Suprapubic skin (tissue), 4 donors: Measurements from ENCODE around the gene RMND5B.

Experiments
- POLR2A ChIP-seq, 2 donors: fragments of 450-650 bp; IDR thresholded peaks; one replicate each; pipeline ENCODE4 v1.6.1; 2017; ENCODE audit warnings: antibody characterized with exemption in 2 of 2, mild to moderate bottlenecking in 2 of 2, moderate library complexity in 2 of 2
- POLR2AphosphoS5 ChIP-seq, 3 donors: sonication (generic); formaldehyde crosslinking; IDR thresholded peaks; one replicate each; pipeline ENCODE4 v1.6.1; 2017; ENCODE audit warnings: antibody characterized with exemption in 3 of 3
- TF ChIP-seq, protein P1 (sequence below), 2 donors: fragments of 200-600 bp in 1 of 2; fragments of 450-650 bp in 1 of 2; sonication (generic) in 1 of 2; IDR thresholded peaks; one replicate each; pipeline ENCODE4 v1.5.1; 2016 to 2019; ENCODE audit warnings: antibody characterized with exemption in 2 of 2, mild to moderate bottlenecking in 1 of 2, moderate library complexity in 1 of 2

DNA sequence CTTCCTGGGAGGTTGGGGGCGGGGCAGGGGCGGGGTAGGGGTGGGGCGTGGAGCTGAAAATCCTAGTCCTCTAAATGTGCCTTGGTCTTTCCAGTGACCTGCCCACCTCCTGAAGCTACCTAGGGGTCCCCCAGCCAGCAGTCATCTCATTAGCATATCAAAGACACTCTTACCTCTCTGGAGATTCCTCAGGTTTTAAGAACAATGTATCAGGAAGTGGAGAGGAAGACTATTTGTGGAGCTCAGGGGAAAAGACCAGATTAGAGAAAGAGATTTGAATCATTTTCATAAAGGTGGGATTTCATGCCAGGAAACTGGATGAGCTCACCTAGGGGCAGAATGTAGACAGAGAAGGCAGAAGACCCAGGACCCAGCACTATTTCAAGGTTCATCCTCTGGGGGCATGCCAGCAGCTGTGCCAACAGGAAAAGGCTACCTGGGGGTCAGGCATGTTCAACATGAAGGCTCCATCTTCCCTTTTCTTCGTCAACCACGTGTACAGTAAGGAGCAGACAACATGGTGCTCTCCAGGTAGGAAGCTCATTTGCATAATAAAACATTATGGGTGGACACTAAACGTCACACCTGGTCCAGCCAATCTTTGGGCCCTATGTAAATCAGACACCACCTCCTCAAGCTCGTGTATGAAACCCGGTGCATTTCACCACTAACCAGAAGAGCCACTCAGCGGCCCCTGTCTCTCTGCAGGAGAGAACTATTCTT, 49.5 kb downstream of the RMND5B start:
- TF ChIP-seq, protein P1, sequence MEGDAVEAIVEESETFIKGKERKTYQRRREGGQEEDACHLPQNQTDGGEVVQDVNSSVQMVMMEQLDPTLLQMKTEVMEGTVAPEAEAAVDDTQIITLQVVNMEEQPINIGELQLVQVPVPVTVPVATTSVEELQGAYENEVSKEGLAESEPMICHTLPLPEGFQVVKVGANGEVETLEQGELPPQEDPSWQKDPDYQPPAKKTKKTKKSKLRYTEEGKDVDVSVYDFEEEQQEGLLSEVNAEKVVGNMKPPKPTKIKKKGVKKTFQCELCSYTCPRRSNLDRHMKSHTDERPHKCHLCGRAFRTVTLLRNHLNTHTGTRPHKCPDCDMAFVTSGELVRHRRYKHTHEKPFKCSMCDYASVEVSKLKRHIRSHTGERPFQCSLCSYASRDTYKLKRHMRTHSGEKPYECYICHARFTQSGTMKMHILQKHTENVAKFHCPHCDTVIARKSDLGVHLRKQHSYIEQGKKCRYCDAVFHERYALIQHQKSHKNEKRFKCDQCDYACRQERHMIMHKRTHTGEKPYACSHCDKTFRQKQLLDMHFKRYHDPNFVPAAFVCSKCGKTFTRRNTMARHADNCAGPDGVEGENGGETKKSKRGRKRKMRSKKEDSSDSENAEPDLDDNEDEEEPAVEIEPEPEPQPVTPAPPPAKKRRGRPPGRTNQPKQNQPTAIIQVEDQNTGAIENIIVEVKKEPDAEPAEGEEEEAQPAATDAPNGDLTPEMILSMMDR (IDR thresholded peaks at IDR 0.05) = no peak
- no peak for TF ChIP-seq POLR2A (IDR thresholded peaks at IDR 0.05)
- TF ChIP-seq POLR2AphosphoS5 (IDR thresholded peaks at IDR 0.05) = no peak
